NAMALWA (cell line): ENCODE results near the gene SLC4A1.
"Not testable (repeated sequence)": the region's sequence is repeated elsewhere in the genome, so short reads cannot be mapped to it uniquely, and the experiment has no call there.

Experiments used
- DNase-seq: peaks from one replicate; pipeline ENCODE4 v3.0.0-alpha.2; 2015; ENCODE audit warnings: low spot score

The SLC4A1 gene

DNA sequence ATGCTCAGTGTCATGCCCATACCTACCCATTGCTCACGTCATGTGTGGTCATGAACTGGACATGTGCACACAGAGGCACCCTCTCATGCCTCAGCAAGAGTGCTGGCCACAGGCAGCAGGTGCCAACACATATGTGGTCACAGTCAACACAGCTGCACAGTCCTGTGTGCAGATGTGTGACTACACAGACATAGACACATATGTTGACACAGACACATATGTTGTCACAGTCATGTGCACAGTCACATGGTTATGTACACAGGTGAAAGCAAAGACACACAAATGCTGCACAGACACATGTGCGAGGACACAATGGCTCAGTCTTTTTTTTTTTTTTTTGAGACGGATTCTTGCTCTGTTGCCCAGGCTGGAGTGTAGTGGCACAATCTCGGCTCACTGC, 11.3 kb downstream of the SLC4A1 start:
- peak; percentile 52 for DNase-seq

GRCh38 chr17:44255915-44256314, 12.0 kb downstream of the SLC4A1 start:
- DNase-seq, result no peak

GRCh38 chr17:44254361-44255095, 13.4 kb downstream of the SLC4A1 start:
- no peak for DNase-seq

- DNase-seq, result no peak
Measured at GRCh38 chr17:44253006-44253405, 14.9 kb downstream of the SLC4A1 start.

GRCh38 chr17:44251062-44251461, 16.9 kb downstream of the SLC4A1 start:
- DNase-seq, result no peak

GRCh38 chr17:44249501-44250246, 18.3 kb downstream of the SLC4A1 start:
- no peak for DNase-seq

- DNase-seq, result no peak
Measured at GRCh38 chr17:44247876-44248736, 19.8 kb downstream of the SLC4A1 start.

GRCh38 chr17:44247440-44247841, 20.5 kb downstream of the SLC4A1 start:
- DNase-seq, result no peak

- peak; percentile 52 for DNase-seq
Measured at GRCh38 chr17:44241106-44241624, 26.8 kb downstream of the SLC4A1 start.

- DNase-seq, result not testable (repeated sequence)
Measured at GRCh38 chr17:44237886-44238285, 30.0 kb downstream of the SLC4A1 start.

DNA sequence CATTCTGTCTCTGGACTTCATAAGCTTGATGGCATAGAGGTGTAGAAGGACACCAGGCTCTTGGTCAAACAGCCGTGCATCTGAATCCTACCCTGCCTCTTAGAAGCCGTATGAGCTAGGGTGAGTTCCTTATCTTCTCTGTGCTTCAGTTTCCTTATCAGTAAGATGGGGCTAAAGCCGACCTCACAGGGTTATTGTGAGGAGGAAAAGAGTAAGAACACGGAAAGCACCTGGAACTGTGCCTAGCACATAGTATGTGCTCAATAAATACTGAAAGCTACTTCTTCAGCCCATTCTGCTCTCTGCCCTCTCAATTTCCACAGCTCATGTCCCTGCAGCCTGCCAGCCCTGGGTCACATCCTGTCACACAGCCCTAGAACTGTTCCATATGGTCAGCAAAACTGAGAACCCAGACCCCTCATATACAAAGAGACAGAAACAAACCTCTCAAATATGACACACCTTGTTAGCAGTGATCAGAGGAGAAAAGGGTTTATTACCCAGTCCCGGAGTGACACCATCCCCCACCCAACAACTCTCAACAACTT, 31.4 kb downstream of the SLC4A1 start:
- DNase-seq, result no peak

DNA sequence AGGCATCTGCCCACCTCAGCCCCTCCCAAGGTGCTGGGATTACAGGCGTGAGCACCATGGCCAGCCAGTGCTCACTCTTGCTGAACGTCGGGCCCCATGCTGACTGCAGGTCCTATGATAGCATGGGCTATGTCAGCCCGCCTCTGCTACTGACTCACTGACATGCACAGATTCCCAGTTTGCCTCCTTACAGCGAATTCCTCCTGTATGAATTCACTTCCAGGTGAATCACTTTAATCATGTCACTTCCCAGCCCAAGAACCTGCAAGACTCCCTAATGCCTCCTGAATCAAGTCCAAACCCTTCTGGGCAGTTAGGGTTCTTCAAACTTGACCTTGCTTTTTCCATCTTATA, 32.4 kb downstream of the SLC4A1 start:
- DNase-seq, result no peak

DNA sequence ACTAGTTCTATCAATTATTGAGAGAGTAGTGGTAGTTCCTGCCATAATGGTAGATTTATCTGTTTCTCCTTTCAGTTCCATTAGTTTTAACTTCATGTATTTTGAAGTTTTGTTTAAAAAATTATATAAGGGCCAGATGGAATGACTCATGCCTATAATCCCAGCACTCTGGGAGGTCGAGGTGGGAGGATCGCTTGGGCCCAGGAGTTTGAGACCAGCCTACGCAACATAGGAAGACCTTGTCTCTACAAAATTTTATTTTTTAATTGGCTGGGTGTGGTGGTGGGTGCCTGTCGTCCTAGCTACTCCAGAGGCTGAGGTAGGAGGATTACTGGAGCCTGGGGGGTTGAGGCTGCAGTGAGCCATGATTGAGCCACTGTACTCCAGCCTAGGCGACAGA, 34.4 kb downstream of the SLC4A1 start:
- DNase-seq, result no peak

DNA sequence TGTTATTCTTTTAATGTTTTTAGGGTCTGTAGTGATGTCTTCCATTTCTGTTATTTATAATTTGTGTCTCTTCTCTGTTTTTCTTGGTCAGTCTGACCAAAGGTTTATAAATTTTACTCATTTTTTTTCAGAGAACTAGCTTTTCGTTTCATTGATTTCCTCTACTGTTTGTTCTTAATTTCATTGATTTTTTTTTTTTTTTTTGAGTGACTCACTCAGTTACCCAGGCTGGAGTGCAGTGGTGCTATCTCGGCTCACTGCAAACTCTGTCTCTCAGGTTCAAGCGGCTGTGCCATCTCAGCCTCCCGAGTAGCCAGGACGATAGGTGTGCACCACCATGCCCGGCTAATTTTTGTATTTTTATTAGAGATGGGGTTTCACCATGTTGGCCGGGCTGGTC, 35.9 kb downstream of the SLC4A1 start:
- DNase-seq, result no peak

GRCh38 chr17:44230140-44230539, 37.8 kb downstream of the SLC4A1 start:
- no peak for DNase-seq

GRCh38 chr17:44229090-44229489, 38.8 kb downstream of the SLC4A1 start:
- no peak for DNase-seq

DNA sequence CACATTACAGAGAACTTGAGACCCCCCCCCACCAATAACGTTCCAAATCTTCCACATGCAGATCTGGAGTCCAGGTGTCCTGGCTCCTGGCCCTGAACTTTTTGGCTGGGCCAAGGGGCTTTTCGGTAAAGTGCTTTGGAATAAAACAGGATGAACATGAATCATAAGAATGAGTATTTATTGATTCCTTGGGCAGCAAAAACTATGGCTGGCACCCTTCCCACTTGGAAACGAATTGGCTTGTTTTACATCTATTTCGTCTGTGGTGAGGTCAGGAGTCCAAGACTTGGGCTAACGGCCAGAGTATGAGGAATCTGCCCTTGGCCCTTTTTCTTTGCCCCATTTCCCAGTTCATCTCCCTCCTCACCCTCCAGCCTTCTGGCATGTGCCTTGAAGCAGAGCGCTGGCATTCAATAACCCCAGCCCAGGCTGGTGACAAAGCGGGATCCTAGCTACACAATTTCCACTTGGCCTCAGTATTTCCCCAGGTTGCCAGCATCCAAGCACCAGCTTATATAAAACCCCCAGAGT, 44.3 kb downstream of the SLC4A1 start:
- no peak for DNase-seq

DNA sequence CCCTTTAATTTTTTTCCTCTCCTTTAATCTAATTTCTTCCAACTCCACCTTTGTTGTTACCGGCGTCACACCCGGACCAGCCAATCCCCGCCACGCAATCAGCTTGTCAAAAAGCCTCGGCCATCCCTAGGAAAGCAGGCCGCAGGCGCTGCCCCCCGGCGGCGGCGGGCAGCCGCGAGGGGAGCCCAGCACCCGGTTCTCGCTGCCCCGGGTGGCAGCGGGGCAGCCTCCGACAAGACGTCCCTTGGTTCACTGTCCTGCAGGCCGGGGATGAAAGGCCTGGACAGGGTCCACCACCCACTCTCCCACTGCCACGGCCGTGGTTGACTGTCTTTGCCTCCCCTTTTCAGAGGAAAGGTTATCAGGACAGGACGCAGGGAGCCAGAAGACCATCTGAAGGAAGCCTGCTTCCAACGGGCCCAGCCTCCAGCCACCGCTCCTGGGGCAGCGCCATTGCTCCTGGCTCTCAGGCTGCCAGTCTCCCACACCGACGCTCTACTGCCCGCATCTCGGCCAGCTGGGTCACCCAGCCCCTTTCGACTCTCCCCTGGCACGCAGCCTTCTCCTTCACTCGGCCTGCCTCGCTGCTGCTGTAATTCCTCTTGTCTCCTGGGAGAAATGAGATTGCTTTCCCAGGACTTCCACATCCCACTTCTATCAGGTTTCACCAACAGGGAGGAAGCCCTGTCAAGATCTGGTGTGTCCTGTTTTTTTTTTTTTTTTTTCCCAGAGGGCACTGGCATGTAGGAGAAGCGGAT, 45.6 kb downstream of the SLC4A1 start:
- DNase-seq, result peak; percentile 33

GRCh38 chr17:44221862-44222111, 46.1 kb downstream of the SLC4A1 start:
- no peak for DNase-seq

DNA sequence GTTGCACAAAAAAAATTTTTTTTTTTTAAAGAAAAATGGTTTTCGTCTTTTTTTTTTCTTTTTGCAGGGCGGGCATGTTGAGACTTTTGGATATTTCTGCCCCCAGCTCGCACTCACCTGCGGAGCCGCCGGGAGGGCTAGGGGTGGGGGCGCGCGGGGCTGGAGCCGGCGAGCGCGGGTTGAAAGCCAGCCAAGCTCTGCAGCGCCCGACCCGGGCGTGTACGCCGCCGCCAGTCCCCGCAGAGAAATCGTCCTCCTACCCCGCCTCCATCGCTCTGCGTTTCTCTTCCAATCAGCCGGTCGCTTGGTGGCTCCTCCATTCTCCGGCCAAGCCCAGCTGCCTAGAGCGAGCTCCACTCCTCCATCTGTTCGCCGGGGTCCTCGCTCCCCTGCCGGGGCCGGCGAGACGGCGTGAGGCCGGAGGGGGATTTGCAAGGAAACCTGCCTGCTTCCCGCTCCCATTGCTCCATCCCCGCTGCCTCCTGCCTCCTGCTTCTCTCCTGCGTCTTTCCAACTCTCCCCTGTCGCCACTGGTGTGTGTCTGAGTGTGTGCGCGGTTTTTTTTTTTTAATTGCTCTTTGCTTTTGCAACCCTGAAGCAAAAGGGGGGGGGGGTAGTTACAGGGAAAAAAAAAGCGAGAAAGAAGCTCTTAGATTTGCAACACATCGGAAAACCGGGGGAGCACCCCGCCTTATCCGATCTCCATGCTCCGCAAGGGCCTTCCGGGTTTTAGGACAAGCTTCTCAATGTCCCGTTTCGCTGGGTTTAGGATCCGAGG, 46.7 kb downstream of the SLC4A1 start:
- peak; percentile 88 for DNase-seq
